Activated B cell treated with CpG ODN at 0.5 μM for 24 hours (primary cell): ENCODE measurements around the gene LCNL1. TPM values are rescaled to one million over a fixed set of nuclear protein-coding genes. Genes with fewer than 3 reads are reported as not detected.

Source experiments
- ATAC-seq: fragments of 200-7000 bp; cut with Tn5 transposase; one replicate; pipeline ENCODE4 v1.10.0; 2021; ENCODE audit warnings: low read depth, mild to moderate bottlenecking, moderate library complexity
- CTCF ChIA-PET: fragments of 350-600 bp; sonication (Branson Sonifier 250); formaldehyde crosslinking; loops from one replicate; lab custom pipeline; 2021; ENCODE audit warnings: antibody characterized with exemption; lab: Charles Lee
- POLR2A ChIA-PET: fragments of 350-600 bp; sonication (Branson Sonifier 250); formaldehyde crosslinking; loops from one replicate; lab custom pipeline; 2021; ENCODE audit warnings: antibody characterized with exemption; lab: Charles Lee
- DNase-seq: peaks from one replicate; pipeline ENCODE4 v3.0.0; 2022
- H3K27ac Mint-ChIP-seq: one replicate; pipeline ENCODE4 v1.8.0; 2020; ENCODE audit warnings: mixed read lengths
- H3K27me3 Mint-ChIP-seq: one replicate; pipeline ENCODE4 v1.8.0; 2021; ENCODE audit warnings: mixed read lengths
- H3K36me3 Mint-ChIP-seq: one replicate; pipeline ENCODE4 v1.8.0; 2021; ENCODE audit warnings: low read depth, mixed read lengths
- H3K4me1 Mint-ChIP-seq: one replicate; pipeline ENCODE4 v1.8.0; 2021; ENCODE audit warnings: mixed read lengths
- H3K4me3 Mint-ChIP-seq: one replicate; pipeline ENCODE4 v1.8.0; 2020; ENCODE audit warnings: mild to moderate bottlenecking, mixed read lengths
- H3K9me3 Mint-ChIP-seq: one replicate; pipeline ENCODE4 v1.8.0; 2020; ENCODE audit warnings: mixed read lengths
- CTCF ChIP-seq: fragments of 200-600 bp; IDR thresholded peaks from one replicate; pipeline ENCODE4 v1.8.0; 2022; ENCODE audit warnings: antibody characterized with exemption, mild to moderate bottlenecking
- intact Hi-C: fragments of 100-400 bp; cut with micrococcal nuclease; formaldehyde crosslinking; loops from one replicate; pipeline ENCODE4 v1.15.1; 2024
- total RNA-seq: library from RNA; stranded (reverse); gene quantifications from 2 replicates; pipeline ENCODE4 v1.2.3, GENCODE V29; 2022

The LCNL1 gene
- total RNA-seq, 1 donor from 2014 or later, result not detected

GRCh38 chr9:136963341-136963740 lies 19.5 kb upstream of the LCNL1 start:
- ChIA-PET CTCF (no interaction called here), POLR2A (no interaction called here)
- no peak for ATAC-seq
- no peak for DNase-seq
- TF ChIP-seq CTCF, result no peak
- Mint-ChIP-seq H3K9me3 (no peaks in the 10 kb centered on the region), H3K27ac (no peak overlapping the region), H3K36me3 (no peaks in the 10 kb centered on the region), H3K4me3 (no peak overlapping the region), H3K4me1 (peaks cover 9% of the 10 kb centered on the region), H3K27me3 (peaks cover 9% of the 10 kb centered on the region)
- intact Hi-C loops, result no loop called here

- ATAC-seq (no peak), DNase-seq (no peak)
- Mint-ChIP-seq H3K36me3 (no peaks in the 10 kb centered on the region), H3K27me3 (peaks cover 9% of the 10 kb centered on the region), H3K4me3 (no peak overlapping the region), H3K27ac (no peak overlapping the region), H3K4me1 (peaks cover 9% of the 10 kb centered on the region), H3K9me3 (no peaks in the 10 kb centered on the region)
- POLR2A ChIA-PET, result no interaction called here
- intact Hi-C loops, result no loop called here
- TF ChIP-seq CTCF, result no peak
- CTCF ChIA-PET, result no interaction called here
Measured at GRCh38 chr9:136963751-136964150, 19.0 kb upstream of the LCNL1 start.

GRCh38 chr9:136964171-136964689 lies 18.6 kb upstream of the LCNL1 start:
- H3K27ac Mint-ChIP-seq, result no peak overlapping the region
- no peaks in the 10 kb centered on the region for H3K36me3 Mint-ChIP-seq
- intact Hi-C loops, result no loop called here
- ChIA-PET POLR2A (no interaction called here), CTCF (no interaction called here)
- ATAC-seq, result no peak
- no peak for DNase-seq
- TF ChIP-seq CTCF, result no peak
- H3K4me1 Mint-ChIP-seq, result peaks cover 9% of the 10 kb centered on the region
- H3K27me3 Mint-ChIP-seq, result peaks cover 9% of the 10 kb centered on the region
- no peaks in the 10 kb centered on the region for H3K9me3 Mint-ChIP-seq
- H3K4me3 Mint-ChIP-seq, result no peak overlapping the region

GRCh38 chr9:136964833-136965422 lies 17.9 kb upstream of the LCNL1 start:
- POLR2A ChIA-PET, result interaction anchor here (0.6 kb wide), 1 partner anchor 31 kb away, joined by 3 read pairs; the partner anchor contains the start of gene CLIC3
- H3K27ac Mint-ChIP-seq, result no peak overlapping the region
- intact Hi-C loops, result no loop called here
- H3K9me3 Mint-ChIP-seq, result no peaks in the 10 kb centered on the region
- H3K4me1 Mint-ChIP-seq, result peaks cover 9% of the 10 kb centered on the region
- H3K4me3 Mint-ChIP-seq, result no peak overlapping the region
- TF ChIP-seq CTCF, result no peak
- DNase-seq (no peak), ATAC-seq (no peak)
- CTCF ChIA-PET, result no interaction called here
- H3K27me3 Mint-ChIP-seq, result peaks cover 9% of the 10 kb centered on the region
- no peaks in the 10 kb centered on the region for H3K36me3 Mint-ChIP-seq

GRCh38 chr9:136965771-136966484 lies 16.9 kb upstream of the LCNL1 start:
- ChIA-PET CTCF (no interaction called here), POLR2A (interaction anchor here (0.6 kb wide), 1 partner anchor 47 kb away, joined by 3 read pairs; no protein-coding TSS in a partner anchor)
- Mint-ChIP-seq H3K9me3 (no peaks in the 10 kb centered on the region), H3K27me3 (peaks cover 11% of the 10 kb centered on the region), H3K27ac (no peak overlapping the region), H3K4me3 (peak overlapping the region; percentile 64), H3K36me3 (no peaks in the 10 kb centered on the region), H3K4me1 (peaks cover 9% of the 10 kb centered on the region)
- ATAC-seq, result peak; percentile 37
- intact Hi-C loops, result no loop called here
- DNase-seq, result no peak
- TF ChIP-seq CTCF, result no peak
